GM23338 (cell line): ENCODE measurements around the gene ARHGAP19. TPM values are rescaled to one million over a fixed set of nuclear protein-coding genes. Genes with fewer than 3 reads are reported as not detected.

Experiments
- ATAC-seq: fragments of 200-7000 bp; cut with Tn5 transposase; 3 replicates; pipeline ENCODE4 v1.9.1; 2020
- DNase-seq: peaks from one replicate; pipeline ENCODE4 v3.0.0-alpha.2; 2015; ENCODE audit warnings: low spot score
- H2AFZ ChIP-seq: fragments of 200-600 bp; sonication (generic); 2 replicates; pipeline ENCODE4 v1.8.0; 2016; ENCODE audit warnings: antibody characterized with exemption, mild to moderate bottlenecking, moderate library complexity
- H3F3A ChIP-seq: fragments of 200-600 bp; sonication (generic); replicated peaks from 2 replicates; pipeline ENCODE4 v1.8.0; 2017; ENCODE audit warnings: antibody characterized with exemption, mixed run types, low read depth
- H3K27ac ChIP-seq: fragments of 200-600 bp; sonication (generic); 2 replicates; pipeline ENCODE4 v1.6.1; 2016; ENCODE audit warnings: low read depth
- H3K27me3 ChIP-seq: fragments of 200-600 bp; sonication (generic); 2 replicates; pipeline ENCODE4 v1.8.0; 2016; ENCODE audit warnings: mild to moderate bottlenecking, mixed run types, moderate library complexity; ENCODE audit not compliant: insufficient read depth
- H3K36me3 ChIP-seq: fragments of 200-600 bp; sonication (generic); 2 replicates; pipeline ENCODE4 v1.8.0; 2016; ENCODE audit warnings: mild to moderate bottlenecking; ENCODE audit not compliant: insufficient read depth
- H3K4me1 ChIP-seq: fragments of 200-600 bp; sonication (generic); 2 replicates; pipeline ENCODE4 v1.8.0; 2016; ENCODE audit warnings: mild to moderate bottlenecking, moderate library complexity; ENCODE audit not compliant: insufficient read depth
- H3K4me2 ChIP-seq: fragments of 200-600 bp; sonication (generic); 2 replicates; pipeline ENCODE4 v1.7.1; 2017; ENCODE audit warnings: mixed run types
- H3K4me3 ChIP-seq: fragments of 200-600 bp; sonication (generic); 2 replicates; pipeline ENCODE4 v1.6.1; 2016; ENCODE audit warnings: mixed run types
- H3K79me2 ChIP-seq: fragments of 200-600 bp; sonication (generic); replicated peaks from 2 replicates; pipeline ENCODE4 v1.8.0; 2017; ENCODE audit warnings: mild to moderate bottlenecking; ENCODE audit not compliant: insufficient read depth
- H3K9me2 ChIP-seq: fragments of 200-600 bp; sonication (generic); 2 replicates; pipeline ENCODE4 v1.8.0; 2017; ENCODE audit not compliant: insufficient read depth
- H4K20me1 ChIP-seq: fragments of 200-600 bp; sonication (generic); replicated peaks from 2 replicates; pipeline ENCODE4 v1.8.0; 2017; ENCODE audit warnings: mild to moderate bottlenecking; ENCODE audit not compliant: insufficient read depth
- H3K27ac Mint-ChIP-seq: 2 replicates; pipeline ENCODE4 v1.8.0; 2020; ENCODE audit warnings: inconsistent platforms, mild to moderate bottlenecking, moderate library complexity, mixed read lengths
- H3K27me3 Mint-ChIP-seq: 3 replicates; pipeline ENCODE4 v1.8.0; 2022; ENCODE audit warnings: low read depth, mild to moderate bottlenecking, moderate library complexity, mixed read lengths, inconsistent platforms; ENCODE audit not compliant: insufficient read depth, poor library complexity
- H3K36me3 Mint-ChIP-seq: 3 replicates; pipeline ENCODE4 v1.8.0; 2021; ENCODE audit warnings: low read depth, mild to moderate bottlenecking, inconsistent platforms, moderate library complexity, mixed read lengths
- H3K4me1 Mint-ChIP-seq: 3 replicates; pipeline ENCODE4 v1.8.0; 2020; ENCODE audit warnings: mild to moderate bottlenecking, inconsistent platforms, mixed read lengths
- H3K4me3 Mint-ChIP-seq: 3 replicates; pipeline ENCODE4 v1.8.0; 2021; ENCODE audit warnings: moderate library complexity, mild to moderate bottlenecking, inconsistent platforms, mixed read lengths
- H3K9me3 Mint-ChIP-seq: 3 replicates; pipeline ENCODE4 v1.8.0; 2020; ENCODE audit warnings: moderate library complexity, mild to moderate bottlenecking, inconsistent platforms, mixed read lengths
- CREB1 ChIP-seq: fragments of 250-450 bp; sonication (Bioruptor Pico); IDR thresholded peaks from 2 replicates; pipeline ENCODE4 v1.5.0; 2020; ENCODE audit warnings: low read depth, mild to moderate bottlenecking, moderate library complexity
- ETS1 ChIP-seq: IDR thresholded peaks from 2 replicates; pipeline ENCODE4 v1.6.1; 2016; ENCODE audit warnings: antibody characterized with exemption
- EZH2 ChIP-seq: fragments of 200-600 bp; sonication (generic); IDR thresholded peaks from one replicate; pipeline ENCODE4 v1.8.0; 2017; ENCODE audit warnings: antibody characterized with exemption, mild to moderate bottlenecking, low read depth; ENCODE audit not compliant: unreplicated experiment
- EZH2phosphoT487 ChIP-seq: fragments of 200-600 bp; sonication (generic); IDR thresholded peaks from one replicate; pipeline ENCODE4 v1.8.1; 2018; ENCODE audit warnings: antibody characterized with exemption; ENCODE audit not compliant: unreplicated experiment
- JUNB ChIP-seq: IDR thresholded peaks from one replicate; pipeline ENCODE4 v1.6.1; 2016; ENCODE audit warnings: antibody characterized with exemption; ENCODE audit not compliant: unreplicated experiment
- NANOG ChIP-seq: IDR thresholded peaks from 2 replicates; pipeline ENCODE4 v1.6.1; 2016; ENCODE audit warnings: antibody characterized with exemption, borderline replicate concordance
- POLR2AphosphoS5 ChIP-seq: IDR thresholded peaks from 2 replicates; pipeline ENCODE4 v1.6.1; 2016; ENCODE audit warnings: antibody characterized with exemption, low read depth
- STAT1 ChIP-seq: IDR thresholded peaks from one replicate; pipeline ENCODE4 v1.6.1; 2016; ENCODE audit warnings: antibody characterized with exemption; ENCODE audit not compliant: unreplicated experiment
- ZNF114 ChIP-seq: fragments of 250-450 bp; sonication (Bioruptor Pico); IDR thresholded peaks from 2 replicates; pipeline ENCODE4 v1.5.0; 2020; ENCODE audit warnings: mild to moderate bottlenecking, moderate library complexity
- ZNF331 ChIP-seq: fragments of 250-450 bp; sonication (Bioruptor Pico); IDR thresholded peaks from 2 replicates; pipeline ENCODE4 v1.5.0; 2020; ENCODE audit warnings: low read depth, mild to moderate bottlenecking, moderate library complexity
- polyA plus RNA-seq: library from polyadenylated mRNA; unstranded; fragments of >200 nt; fragmentation: Nextera tagmentation; extraction: Ambion mirVana; gene quantifications from 2 replicates; pipeline ENCODE4 v1.2.1, GENCODE V29; 2016
- total RNA-seq: library from RNA; depleted of rRNA; stranded (reverse); fragments of >200 nt; shearing (Covaris generic); gene quantifications from 2 replicates; pipeline ENCODE4 v1.2.3, GENCODE V29; 2014
- TF ChIP-seq, protein P1 (sequence below): fragments of 250-450 bp; sonication (Bioruptor Pico); IDR thresholded peaks from 2 replicates; pipeline ENCODE4 v1.5.0; 2020; ENCODE audit warnings: mild to moderate bottlenecking, moderate library complexity
- TF ChIP-seq, protein P2 (sequence below): IDR thresholded peaks from one replicate; pipeline ENCODE4 v1.6.1; 2018; ENCODE audit warnings: antibody characterized with exemption; ENCODE audit not compliant: unreplicated experiment
- TF ChIP-seq, protein P3 (sequence below), 2 experiments: fragments of 200-600 bp in 1 of 2; sonication (generic) in 1 of 2; conservative IDR thresholded peaks; 2 replicates each; pipeline versions ENCODE4 v1.5.1 to v1.6.1; 2016 to 2017; ENCODE audit warnings: antibody characterized with exemption in 2 of 2, low read depth in 2 of 2, mild to moderate bottlenecking in 2 of 2, moderate library complexity in 1 of 2

ARHGAP19 gene
- total and polyA plus RNA-seq, 2 experiments from 2014 or later = 11.5 to 38.8 TPM

DNA sequence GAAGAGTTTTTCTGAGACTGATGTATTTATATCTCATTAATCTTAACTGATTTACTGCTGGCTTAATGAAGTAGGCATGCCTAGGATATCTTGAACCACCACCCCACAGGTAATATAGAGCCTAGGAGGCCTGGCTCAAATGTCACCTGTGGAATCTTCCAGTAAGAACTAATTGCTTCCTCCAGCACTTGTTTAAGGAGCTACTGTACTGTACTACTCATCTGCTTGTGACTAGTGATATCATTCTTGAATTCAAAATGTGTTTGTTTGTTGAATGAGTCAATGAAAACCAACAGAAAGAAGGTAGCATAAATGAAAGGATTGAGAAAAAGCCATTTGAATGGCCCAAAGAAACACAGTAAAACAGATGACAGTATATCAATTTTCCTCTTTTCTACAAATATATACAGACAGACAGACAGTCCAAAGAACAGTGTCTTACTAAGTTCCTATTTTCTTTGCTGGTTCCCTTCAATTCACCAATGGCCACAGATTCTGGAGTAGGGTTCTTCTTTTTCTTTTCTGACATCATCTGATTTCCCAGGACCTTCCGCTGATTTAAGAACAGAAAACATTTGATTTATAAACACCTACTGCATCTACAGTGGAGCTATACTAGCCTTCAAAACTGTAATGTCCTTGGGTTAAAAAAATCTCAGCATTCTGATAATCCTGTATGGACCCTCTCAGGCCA is 63.0 kb downstream of the ARHGAP19 start:
- H2AFZ ChIP-seq = no peak overlapping the region
- H3K4me1 ChIP-seq = no peaks in the 10 kb centered on the region
- no peak overlapping the region for H3K27ac Mint-ChIP-seq
- ATAC-seq (no peak), DNase-seq (no peak)
- H3K9me2 ChIP-seq = no peaks in the 10 kb centered on the region
- TF ChIP-seq CREB1 (CRISPR knock-in tag) = no peak
- TF ChIP-seq, protein P1, sequence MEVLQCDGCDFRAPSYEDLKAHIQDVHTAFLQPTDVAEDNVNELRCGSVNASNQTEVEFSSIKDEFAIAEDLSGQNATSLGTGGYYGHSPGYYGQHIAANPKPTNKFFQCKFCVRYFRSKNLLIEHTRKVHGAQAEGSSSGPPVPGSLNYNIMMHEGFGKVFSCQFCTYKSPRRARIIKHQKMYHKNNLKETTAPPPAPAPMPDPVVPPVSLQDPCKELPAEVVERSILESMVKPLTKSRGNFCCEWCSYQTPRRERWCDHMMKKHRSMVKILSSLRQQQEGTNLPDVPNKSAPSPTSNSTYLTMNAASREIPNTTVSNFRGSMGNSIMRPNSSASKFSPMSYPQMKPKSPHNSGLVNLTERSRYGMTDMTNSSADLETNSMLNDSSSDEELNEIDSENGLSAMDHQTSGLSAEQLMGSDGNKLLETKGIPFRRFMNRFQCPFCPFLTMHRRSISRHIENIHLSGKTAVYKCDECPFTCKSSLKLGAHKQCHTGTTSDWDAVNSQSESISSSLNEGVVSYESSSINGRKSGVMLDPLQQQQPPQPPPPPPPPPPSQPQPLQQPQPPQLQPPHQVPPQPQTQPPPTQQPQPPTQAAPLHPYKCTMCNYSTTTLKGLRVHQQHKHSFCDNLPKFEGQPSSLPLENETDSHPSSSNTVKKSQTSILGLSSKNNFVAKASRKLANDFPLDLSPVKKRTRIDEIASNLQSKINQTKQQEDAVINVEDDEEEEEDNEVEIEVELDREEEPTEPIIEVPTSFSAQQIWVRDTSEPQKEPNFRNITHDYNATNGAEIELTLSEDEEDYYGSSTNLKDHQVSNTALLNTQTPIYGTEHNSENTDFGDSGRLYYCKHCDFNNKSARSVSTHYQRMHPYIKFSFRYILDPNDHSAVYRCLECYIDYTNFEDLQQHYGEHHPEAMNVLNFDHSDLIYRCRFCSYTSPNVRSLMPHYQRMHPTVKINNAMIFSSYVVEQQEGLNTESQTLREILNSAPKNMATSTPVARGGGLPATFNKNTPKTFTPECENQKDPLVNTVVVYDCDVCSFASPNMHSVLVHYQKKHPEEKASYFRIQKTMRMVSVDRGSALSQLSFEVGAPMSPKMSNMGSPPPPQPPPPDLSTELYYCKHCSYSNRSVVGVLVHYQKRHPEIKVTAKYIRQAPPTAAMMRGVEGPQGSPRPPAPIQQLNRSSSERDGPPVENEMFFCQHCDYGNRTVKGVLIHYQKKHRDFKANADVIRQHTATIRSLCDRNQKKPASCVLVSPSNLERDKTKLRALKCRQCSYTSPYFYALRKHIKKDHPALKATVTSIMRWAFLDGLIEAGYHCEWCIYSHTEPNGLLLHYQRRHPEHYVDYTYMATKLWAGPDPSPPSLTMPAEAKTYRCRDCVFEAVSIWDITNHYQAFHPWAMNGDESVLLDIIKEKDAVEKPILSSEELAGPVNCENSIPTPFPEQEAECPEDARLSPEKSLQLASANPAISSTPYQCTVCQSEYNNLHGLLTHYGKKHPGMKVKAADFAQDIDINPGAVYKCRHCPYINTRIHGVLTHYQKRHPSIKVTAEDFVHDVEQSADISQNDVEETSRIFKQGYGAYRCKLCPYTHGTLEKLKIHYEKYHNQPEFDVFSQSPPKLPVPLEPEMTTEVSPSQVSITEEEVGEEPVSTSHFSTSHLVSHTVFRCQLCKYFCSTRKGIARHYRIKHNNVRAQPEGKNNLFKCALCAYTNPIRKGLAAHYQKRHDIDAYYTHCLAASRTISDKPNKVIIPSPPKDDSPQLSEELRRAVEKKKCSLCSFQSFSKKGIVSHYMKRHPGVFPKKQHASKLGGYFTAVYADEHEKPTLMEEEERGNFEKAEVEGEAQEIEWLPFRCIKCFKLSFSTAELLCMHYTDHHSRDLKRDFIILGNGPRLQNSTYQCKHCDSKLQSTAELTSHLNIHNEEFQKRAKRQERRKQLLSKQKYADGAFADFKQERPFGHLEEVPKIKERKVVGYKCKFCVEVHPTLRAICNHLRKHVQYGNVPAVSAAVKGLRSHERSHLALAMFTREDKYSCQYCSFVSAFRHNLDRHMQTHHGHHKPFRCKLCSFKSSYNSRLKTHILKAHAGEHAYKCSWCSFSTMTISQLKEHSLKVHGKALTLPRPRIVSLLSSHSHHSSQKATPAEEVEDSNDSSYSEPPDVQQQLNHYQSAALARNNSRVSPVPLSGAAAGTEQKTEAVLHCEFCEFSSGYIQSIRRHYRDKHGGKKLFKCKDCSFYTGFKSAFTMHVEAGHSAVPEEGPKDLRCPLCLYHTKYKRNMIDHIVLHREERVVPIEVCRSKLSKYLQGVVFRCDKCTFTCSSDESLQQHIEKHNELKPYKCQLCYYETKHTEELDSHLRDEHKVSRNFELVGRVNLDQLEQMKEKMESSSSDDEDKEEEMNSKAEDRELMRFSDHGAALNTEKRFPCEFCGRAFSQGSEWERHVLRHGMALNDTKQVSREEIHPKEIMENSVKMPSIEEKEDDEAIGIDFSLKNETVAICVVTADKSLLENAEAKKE = no peak
- TF ChIP-seq, protein P2, sequence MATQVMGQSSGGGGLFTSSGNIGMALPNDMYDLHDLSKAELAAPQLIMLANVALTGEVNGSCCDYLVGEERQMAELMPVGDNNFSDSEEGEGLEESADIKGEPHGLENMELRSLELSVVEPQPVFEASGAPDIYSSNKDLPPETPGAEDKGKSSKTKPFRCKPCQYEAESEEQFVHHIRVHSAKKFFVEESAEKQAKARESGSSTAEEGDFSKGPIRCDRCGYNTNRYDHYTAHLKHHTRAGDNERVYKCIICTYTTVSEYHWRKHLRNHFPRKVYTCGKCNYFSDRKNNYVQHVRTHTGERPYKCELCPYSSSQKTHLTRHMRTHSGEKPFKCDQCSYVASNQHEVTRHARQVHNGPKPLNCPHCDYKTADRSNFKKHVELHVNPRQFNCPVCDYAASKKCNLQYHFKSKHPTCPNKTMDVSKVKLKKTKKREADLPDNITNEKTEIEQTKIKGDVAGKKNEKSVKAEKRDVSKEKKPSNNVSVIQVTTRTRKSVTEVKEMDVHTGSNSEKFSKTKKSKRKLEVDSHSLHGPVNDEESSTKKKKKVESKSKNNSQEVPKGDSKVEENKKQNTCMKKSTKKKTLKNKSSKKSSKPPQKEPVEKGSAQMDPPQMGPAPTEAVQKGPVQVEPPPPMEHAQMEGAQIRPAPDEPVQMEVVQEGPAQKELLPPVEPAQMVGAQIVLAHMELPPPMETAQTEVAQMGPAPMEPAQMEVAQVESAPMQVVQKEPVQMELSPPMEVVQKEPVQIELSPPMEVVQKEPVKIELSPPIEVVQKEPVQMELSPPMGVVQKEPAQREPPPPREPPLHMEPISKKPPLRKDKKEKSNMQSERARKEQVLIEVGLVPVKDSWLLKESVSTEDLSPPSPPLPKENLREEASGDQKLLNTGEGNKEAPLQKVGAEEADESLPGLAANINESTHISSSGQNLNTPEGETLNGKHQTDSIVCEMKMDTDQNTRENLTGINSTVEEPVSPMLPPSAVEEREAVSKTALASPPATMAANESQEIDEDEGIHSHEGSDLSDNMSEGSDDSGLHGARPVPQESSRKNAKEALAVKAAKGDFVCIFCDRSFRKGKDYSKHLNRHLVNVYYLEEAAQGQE = no peak
- TF ChIP-seq EZH2phosphoT487 = no peak
- TF ChIP-seq JUNB = no peak
- TF ChIP-seq ZNF114 (CRISPR knock-in tag) = no peak
- TF ChIP-seq EZH2 = no peak
- no peak for TF ChIP-seq ZNF331 (CRISPR knock-in tag)
- TF ChIP-seq POLR2AphosphoS5 = no peak
- TF ChIP-seq ETS1 = no peak
- TF ChIP-seq, protein P3, sequence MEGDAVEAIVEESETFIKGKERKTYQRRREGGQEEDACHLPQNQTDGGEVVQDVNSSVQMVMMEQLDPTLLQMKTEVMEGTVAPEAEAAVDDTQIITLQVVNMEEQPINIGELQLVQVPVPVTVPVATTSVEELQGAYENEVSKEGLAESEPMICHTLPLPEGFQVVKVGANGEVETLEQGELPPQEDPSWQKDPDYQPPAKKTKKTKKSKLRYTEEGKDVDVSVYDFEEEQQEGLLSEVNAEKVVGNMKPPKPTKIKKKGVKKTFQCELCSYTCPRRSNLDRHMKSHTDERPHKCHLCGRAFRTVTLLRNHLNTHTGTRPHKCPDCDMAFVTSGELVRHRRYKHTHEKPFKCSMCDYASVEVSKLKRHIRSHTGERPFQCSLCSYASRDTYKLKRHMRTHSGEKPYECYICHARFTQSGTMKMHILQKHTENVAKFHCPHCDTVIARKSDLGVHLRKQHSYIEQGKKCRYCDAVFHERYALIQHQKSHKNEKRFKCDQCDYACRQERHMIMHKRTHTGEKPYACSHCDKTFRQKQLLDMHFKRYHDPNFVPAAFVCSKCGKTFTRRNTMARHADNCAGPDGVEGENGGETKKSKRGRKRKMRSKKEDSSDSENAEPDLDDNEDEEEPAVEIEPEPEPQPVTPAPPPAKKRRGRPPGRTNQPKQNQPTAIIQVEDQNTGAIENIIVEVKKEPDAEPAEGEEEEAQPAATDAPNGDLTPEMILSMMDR (conservative IDR thresholded peaks at IDR 0.05; ENCODE audit: low read depth in 2 of 2) = no peak
- TF ChIP-seq STAT1 = no peak
- TF ChIP-seq NANOG = no peak
- no peaks in the 10 kb centered on the region; the same call in 2 of the 3 replicates for H3K36me3 Mint-ChIP-seq
- H3K4me1 Mint-ChIP-seq = peaks cover 1% of the 10 kb centered on the region; the same call in 1 of the 3 replicates
- H3K79me2 ChIP-seq = no peaks in the 10 kb centered on the region
- no peak overlapping the region for H3K4me3 Mint-ChIP-seq
- no peak overlapping the region for H3K4me3 ChIP-seq
- H3K27ac ChIP-seq = no peak overlapping the region
- H3K36me3 ChIP-seq = peaks cover 10% of the 10 kb centered on the region
- H3K9me3 Mint-ChIP-seq = no peaks in the 10 kb centered on the region
- no peak overlapping the region for H3K4me2 ChIP-seq
- no peaks in the 10 kb centered on the region; the same call in 1 of the 2 replicates for H4K20me1 ChIP-seq
- H3K27me3 ChIP-seq = no peaks in the 10 kb centered on the region
- no peaks in the 10 kb centered on the region for H3K27me3 Mint-ChIP-seq
- H3F3A ChIP-seq = no peaks in the 10 kb centered on the region
